Skeletal muscle cell (primary cell): ENCODE measurements around the gene PLEKHA6.

Experiments
- DNase-seq: peaks from one replicate; pipeline ENCODE4 v3.0.0-alpha.2; 2010; ENCODE audit warnings: low read depth
- H3K4me3 ChIP-seq: 2 replicates; pipeline ENCODE4 v1.5.1; 2011; ENCODE audit warnings: low read depth, mild to moderate bottlenecking, control low read depth, low read length, moderate library complexity

The PLEKHA6 gene

GRCh38 chr1:204228896-204229295, 130.8 kb downstream of the PLEKHA6 start:
- DNase-seq: no peak
- no peak overlapping the region for H3K4me3 ChIP-seq

DNA sequence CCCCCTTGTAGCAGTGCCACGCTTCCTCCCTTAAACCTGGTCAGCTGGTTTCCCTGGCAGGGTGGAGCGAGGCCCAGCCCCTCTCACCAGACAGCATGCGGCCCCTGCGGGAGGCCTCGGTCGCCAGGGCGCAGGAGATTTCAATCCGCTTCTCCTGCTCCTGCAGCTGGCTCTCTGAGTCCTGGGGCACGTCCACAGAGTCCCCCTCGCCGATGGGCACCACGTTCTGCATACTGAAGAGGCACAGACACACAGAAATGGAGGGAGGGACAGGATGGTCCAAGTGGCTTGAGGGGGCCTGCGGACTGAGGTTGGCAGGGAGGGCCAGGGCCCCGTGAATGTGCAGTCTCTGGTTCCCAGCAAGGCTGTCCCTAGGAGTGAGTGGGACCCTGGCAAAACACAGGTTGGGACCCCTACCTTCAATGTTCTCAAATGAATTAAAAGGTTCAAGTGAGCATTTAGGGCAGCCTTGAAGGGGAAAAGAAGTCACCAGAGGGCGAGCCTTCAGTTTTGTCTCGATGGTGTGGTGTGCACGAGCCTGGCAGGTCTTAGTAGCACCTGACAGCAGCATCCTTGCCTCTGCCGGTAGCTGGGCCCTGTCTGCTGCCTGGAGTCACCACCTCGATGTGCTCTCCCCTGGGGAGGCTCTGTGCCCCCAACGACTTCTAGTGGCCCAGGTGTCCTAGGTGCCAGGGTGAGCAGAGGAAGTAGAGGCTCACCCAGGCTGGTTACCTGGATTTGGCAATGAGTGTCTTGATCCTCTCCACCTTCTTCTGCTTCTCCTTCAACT, 131.5 kb downstream of the PLEKHA6 start:
- no peak overlapping the region for H3K4me3 ChIP-seq
- no peak for DNase-seq

- H3K4me3 ChIP-seq: no peak overlapping the region
- DNase-seq: no peak
These were observed 132.4 kb downstream of the PLEKHA6 start for GRCh38 chr1:204227351-204227750.

DNA sequence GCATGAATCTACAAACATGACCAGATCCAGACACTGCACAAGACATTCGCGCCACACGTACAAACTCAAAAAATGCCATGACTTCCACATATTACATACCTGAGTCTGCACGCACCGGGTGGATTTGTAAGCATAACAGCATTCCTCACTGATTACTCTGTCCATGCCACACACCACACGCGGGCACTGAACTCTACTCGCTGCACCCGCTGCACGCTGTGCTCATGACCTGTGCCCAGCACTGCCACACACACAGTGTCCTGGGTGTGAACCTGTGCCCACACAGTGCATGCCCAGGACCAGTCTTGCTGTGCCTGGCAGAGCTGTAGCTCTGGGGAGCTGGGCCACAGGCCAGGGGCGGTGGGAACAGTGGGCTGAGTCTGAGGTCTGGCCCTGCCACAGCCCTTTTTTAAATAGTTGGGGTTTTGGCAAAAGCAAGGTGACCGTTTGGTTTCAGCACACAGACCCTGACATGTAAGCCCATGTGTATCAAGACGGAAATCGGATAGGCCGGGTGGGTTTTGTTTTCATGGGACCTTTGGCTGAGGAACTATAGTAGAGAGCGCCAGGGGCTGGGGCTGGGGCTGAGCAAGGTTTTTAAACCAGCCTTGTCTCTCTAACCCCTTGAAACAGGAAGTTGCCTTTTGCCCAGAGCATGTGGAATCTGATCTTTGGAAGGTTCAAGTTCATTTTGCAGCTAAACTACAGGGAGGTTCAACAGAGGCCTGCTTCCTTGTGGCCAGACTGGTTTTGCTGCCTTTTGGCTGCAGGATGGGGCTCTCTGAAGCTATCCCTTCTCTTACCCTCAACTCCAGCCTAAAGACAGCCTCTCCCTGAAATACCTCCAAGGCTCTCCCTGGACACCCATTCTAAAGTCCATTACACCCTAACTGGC, 133.6 kb downstream of the PLEKHA6 start:
- no peak overlapping the region for H3K4me3 ChIP-seq
- no peak for DNase-seq

GRCh38 chr1:204224655-204225054, 135.1 kb downstream of the PLEKHA6 start:
- DNase-seq: no peak
- H3K4me3 ChIP-seq: no peak overlapping the region

GRCh38 chr1:204223129-204223860, 136.4 kb downstream of the PLEKHA6 start:
- no peak overlapping the region for H3K4me3 ChIP-seq
- DNase-seq: no peak

GRCh38 chr1:204222764-204223055, 137.0 kb downstream of the PLEKHA6 start:
- no peak overlapping the region for H3K4me3 ChIP-seq
- DNase-seq: no peak

GRCh38 chr1:204222006-204222763, 137.5 kb downstream of the PLEKHA6 start:
- no peak for DNase-seq
- H3K4me3 ChIP-seq: no peak overlapping the region

GRCh38 chr1:204221271-204221670, 138.5 kb downstream of the PLEKHA6 start:
- H3K4me3 ChIP-seq: no peak overlapping the region
- no peak for DNase-seq

GRCh38 chr1:204219971-204220616, 139.6 kb downstream of the PLEKHA6 start:
- no peak for DNase-seq
- no peak overlapping the region for H3K4me3 ChIP-seq

DNA sequence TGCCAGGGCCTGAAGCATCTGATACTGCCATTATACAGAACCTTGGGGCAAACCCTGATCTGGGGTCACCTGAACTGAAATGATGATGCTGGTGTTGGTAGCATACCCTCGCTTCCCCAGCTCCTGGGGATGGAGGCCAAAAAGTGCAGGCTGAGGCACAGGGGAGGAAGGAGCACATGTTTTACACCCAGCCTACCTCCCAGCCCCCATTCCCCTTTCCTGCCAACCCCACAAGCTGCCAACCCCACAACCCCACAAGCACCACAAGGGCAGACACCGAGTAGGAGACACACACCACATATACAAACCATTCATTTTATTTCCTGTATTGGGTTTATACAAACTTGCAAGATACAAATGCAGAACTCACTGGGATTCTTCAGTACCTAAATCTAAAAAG, 141.2 kb downstream of the PLEKHA6 start:
- DNase-seq: no peak
- H3K4me3 ChIP-seq: no peak overlapping the region

DNA sequence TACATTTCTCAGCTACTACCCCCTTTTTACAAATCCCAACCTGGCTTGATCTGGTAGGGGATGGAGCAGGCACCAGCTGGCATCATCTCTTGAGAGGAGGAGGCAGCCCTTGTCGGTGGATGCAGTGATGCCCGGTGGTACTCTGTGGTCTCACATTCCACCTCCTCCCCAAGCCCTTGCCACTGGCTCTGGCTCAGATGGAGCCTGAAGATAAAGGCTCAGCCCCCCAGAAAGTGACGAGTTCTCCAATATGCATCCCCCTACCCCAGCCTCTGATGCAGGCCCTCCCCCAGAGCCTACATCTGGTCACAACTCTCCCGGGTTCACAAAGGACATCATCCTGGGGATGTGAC, 142.1 kb downstream of the PLEKHA6 start:
- no peak overlapping the region for H3K4me3 ChIP-seq
- no peak for DNase-seq

DNA sequence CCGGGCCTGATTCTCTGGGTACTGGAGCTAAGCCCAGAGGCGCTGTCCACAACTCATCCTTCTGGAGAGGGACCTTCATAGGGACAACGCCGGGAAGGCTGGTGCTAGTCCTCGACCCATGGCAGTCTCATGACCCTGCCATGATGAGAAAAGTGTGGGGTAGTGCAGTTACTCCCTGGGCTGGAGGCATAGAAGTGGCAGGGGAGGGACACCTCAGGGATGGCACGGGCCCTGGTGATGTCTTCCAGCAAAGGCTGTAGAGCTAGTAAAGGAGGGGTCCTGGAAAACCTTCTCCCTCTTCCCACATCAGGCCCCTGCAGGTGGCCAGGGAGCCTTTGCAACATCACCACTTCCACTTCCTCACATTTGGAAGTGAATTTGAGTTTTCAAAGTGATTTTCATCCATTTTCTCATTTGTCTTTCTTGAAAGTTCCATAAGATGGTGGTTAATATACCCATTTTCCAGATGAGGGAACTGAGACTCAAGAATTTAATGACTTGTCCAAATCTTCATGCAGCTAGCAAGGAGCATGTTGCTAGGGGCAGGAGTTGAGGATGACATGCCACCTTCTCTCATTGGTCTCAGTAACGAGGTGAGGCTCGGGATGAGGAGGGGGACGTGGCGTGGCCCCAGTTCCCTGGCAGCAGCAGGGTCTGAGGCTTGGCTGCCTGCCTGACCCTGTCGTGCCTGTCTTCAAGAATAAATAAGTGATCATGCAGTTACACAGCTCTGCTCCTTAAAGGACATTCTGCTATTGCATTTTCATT, 142.7 kb downstream of the PLEKHA6 start:
- DNase-seq: no peak
- no peak overlapping the region for H3K4me3 ChIP-seq

DNA sequence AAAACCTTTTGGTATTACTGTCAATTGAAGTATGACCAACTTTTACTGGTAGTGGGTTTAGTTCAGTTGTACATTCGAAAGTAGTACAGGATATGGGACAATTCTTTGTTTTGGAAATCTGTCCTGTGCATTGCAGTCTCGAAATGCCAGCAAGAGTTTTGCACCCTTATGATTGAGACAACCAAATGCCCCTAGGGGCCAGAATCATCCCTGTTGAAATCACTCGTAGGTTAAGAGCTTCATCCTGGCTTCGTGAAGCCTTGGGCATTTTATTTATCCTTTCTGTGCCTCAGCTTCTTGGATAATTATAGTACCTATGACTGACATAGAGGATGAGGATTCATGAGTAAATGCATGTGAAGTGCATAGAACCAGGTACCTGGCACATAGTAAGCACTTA, 143.5 kb downstream of the PLEKHA6 start:
- DNase-seq: no peak
- H3K4me3 ChIP-seq: no peak overlapping the region

GRCh38 chr1:204213668-204214662, 145.8 kb downstream of the PLEKHA6 start, which contains the start of gene GOLT1A:
Gene GOLT1A (minus strand): TSS chr1:204213988. CDS start chr1:204213906, 82 bp downstream.
- no peak within 1 kb of the TSS for H3K4me3 ChIP-seq

DNA sequence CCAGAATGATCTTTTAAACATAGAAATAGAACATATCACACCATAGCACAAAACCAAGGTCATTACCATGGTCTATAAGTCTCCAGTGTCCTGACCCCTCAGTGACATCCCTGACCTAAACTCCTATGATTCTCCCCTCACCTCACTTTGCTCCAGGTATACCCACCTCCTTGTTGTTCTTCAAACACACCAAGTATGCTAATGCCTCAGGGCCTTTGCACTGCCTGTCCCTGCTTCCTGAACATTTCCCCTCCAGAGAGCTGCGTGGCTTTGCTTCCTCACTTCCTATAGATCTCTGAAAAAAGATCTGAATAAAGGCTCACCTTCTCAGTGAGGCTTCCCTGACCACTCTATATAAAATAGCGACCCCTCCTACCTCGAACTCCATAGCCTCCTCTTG, 147.0 kb downstream of the PLEKHA6 start:
- no peak overlapping the region for H3K4me3 ChIP-seq

More at GRCh38 chr1:204213668-204214662, 145.8 kb downstream of the PLEKHA6 start, which contains the start of gene GOLT1A:
- DNase-seq: peak; percentile 47

GRCh38 chr1:204211046-204211445, 148.7 kb downstream of the PLEKHA6 start:
- no peak overlapping the region for H3K4me3 ChIP-seq
- DNase-seq: no peak

More for the DNA sequence above, 147.0 kb downstream of the PLEKHA6 start:
- DNase-seq: no peak
